ENCODE measurements around the gene KLHL42.
"Not testable (repeated sequence)": the region's sequence is repeated elsewhere in the genome, so short reads cannot be mapped to it uniquely, and the experiment has no call there.

KLHL42 gene

DNA sequence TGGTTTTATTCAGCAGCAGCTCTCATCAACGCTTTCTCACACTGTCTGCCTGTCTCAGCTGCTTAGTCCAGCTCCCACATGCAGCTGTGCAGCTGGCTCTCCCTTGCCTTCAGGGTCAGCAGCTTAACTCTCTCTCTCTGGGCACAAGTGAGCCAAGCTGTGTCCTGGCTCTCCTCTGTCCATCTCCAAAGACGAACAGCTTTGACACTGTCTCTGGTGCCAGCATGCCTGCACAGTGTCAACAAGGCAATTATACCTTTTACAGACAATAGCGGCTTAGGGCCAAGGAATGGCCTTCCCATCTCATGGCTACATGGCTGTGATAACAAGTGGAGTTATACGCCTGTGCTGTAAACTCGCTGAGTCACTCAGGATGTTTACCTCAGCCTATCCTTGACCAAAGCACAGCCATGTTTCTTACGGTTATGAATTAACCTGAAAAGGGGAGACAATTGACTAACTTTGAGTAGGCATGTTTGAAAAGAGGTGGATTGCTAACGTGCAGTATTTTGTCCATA lies 38.4 kb downstream of the KLHL42 start:
- no peak for DNase-seq

DNA sequence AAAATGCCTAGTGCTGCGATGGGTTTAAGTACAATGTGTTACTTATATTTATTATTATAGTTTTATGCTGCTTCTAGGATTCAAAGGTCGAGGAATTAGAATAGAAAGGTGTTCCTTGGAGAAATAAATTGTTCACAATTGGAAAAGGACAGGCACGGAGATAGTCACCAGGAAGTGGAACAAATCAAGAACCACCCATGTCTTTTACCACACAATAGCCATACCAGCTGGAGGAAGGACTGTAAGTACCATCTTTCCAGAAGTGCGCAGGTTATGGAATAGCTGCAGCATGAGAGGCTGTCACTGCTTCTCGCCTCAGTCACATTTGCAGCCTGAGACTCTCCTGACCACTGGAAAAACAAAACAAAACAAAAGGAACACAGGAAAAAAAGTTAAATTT lies 40.5 kb downstream of the KLHL42 start:
- no peak for DNase-seq

DNA sequence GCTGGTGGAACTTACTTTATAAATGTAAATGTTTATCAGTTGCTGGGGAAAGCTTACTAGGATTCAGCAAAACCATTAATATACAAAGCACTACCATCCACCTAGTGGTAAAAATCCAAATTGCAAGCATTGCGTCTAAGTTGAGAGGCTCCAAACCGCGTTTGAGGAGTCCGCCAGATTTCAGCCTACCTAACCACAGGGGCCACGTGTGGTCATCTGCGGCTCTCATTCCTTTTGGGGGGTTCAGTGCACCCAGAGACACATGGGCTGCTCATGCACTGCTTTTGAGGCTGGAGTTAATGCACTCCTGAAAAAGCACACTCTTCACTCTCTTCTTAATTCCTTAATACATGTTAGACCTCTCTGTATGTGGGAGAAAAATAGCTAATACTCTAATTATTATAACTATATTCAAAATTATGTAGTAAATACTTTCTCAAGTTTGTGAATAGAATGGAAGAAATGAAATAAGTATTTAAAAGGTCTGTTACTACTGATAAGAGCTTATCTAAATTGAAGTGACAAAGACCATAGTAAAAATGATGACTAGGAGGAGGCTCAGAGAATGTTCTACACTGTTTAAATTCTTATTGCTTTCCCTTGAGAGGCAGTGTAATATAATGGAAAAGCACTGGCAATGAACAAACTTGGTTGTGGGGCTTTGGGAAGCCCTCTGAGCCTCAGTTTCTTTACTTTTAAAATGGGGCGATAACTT lies 41.4 kb downstream of the KLHL42 start:
- DNase-seq: no peak

DNA sequence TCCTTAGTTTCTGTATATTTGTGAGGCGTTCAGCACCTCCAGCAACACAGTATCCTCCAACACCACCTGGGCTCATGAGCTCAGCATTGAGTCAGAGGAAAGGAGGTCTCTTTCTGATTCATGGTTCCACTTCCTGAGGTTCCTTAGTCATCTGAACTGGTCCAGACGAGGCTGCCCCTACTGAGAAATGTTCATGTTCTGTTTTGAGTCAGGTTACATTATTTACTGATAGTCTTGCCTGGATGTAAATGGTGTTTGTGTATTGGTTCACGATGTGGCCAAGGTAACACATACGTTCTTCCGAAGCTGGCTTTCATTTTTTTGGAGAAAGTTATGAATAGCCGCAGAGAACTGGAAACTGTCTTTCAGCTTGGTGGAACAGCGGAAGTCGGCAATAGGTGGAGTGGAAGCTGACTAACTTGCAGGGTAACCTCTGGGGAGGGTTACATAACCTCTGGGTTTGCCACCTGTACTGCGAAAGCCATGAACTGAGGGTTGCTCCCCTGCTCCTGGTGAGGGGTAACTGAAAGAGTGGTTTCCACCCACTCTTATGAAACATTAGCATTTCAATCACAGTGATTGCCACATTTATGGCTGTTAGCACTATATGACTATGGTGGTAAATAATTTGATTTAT lies 42.2 kb downstream of the KLHL42 start:
- DNase-seq: peak; percentile 52

DNA sequence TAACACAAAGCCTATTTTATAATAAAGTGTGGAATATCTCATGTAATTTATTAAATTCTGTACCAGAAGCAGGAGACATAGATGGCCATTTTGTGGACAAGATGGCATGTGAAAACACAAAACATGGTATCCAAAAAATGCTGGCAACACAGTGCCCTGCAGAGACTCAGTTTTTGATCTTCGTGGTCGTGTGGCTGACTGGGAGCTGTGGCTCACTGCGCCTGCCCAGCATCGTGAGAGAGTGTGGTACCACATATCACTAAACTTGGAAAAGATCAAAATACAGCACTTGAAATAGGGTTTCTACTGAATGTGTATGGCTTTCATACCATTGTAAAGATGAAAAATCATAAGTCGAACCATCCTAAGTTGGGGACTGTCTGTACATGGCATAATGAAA lies 43.0 kb downstream of the KLHL42 start:
- no peak for DNase-seq

DNA sequence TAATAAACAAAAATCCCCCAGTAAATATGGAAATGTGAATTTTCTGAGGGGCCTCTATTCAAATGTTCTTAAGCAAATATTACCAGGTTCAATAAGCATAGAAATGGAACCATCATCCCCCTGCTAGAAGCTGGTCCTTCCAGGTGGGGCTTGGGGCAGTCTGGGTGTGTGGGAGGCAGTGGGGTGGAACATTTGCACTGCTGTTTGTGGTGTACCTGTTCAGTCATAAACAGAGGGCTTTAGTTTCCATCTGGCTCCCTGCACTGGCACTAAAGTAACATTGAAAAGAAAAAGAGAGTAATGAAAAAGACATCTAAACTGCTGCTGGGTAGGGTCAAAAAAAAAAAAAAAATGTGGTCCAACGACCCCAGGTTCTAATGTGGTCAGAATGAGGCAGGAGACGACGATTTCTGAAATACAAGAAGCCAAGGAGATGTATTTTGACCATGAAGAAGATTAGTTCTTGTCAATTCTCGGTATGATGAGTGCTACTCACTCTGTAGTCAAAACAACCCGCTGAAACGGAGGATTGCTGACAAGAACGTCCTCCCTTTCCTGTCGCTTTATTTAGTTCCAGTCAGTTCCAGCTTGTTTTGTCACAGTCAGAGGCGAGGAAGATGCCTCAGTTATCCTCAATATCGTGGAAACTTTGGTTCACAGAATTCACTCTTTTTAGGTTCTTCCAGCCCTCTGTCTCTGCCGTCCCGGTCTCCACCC lies 44.3 kb downstream of the KLHL42 start:
- no peak for DNase-seq

DNA sequence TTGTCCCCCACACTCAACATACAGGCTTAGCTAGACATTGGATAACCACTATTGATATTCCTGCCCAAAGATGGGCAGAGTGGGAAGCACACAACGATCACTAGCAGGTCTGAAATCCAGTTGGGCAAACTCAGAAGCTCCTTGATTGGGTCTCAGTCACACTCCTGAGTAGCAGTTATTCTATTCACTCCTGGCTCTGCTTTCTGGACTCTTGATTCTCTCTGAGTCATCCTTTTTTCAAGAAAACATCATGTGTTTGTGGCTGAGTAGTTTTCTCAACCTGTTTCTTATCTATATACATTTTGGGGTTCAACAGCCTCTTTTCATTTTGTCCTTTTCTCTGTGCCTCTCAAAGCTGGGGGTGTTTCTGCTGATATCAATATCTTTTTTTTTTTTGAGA lies 46.0 kb downstream of the KLHL42 start:
- no peak for DNase-seq

DNA sequence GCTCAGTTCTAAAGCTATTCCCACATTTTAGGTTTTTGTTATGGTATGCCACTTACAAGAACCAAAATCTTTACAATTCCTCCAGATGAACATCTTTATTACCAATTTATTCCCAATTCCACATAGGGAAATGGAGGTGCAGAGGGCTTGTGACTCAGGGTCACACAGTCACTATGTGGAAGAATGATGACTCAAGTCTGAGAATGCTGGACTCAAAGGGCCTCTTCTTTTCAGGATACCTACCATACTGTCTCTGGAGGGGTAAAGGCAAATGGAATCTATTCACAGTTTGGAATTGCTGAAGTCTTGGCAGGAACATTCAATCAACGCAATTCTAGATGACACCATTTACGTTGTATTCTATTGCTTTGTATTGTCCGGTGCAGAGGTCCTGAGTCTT lies 48.2 kb downstream of the KLHL42 start:
- DNase-seq: no peak

DNA sequence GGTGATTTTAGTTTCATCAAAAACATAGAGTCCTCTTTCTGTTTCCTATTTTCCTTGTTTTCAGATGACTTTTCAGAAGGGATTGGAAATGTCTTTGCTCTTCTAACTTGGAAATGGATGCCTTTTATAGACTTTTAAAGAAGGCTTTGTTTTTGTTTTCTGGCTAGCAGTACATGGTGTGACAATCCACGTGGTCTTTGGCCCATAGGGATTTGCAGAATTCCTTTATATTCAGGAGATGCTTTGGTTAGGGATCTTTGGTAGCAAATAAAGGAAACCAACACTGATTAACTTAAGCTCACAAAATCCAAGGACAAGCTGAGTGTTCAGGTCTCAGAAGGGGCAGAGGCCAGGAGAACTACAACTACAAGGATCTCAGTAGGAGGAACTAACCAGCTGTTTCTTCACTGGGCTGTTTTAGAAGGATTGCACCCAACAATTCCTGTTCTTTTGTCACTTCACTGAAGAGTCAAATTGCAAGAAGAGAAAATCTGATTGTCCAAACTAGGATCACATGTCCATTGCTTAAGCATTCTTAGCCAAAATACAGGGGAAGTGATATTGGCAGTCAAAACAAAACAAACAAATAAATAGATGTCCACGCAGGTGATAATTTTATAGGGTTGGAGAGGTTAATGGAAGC lies 58.6 kb downstream of the KLHL42 start:
- no peak for DNase-seq

DNA sequence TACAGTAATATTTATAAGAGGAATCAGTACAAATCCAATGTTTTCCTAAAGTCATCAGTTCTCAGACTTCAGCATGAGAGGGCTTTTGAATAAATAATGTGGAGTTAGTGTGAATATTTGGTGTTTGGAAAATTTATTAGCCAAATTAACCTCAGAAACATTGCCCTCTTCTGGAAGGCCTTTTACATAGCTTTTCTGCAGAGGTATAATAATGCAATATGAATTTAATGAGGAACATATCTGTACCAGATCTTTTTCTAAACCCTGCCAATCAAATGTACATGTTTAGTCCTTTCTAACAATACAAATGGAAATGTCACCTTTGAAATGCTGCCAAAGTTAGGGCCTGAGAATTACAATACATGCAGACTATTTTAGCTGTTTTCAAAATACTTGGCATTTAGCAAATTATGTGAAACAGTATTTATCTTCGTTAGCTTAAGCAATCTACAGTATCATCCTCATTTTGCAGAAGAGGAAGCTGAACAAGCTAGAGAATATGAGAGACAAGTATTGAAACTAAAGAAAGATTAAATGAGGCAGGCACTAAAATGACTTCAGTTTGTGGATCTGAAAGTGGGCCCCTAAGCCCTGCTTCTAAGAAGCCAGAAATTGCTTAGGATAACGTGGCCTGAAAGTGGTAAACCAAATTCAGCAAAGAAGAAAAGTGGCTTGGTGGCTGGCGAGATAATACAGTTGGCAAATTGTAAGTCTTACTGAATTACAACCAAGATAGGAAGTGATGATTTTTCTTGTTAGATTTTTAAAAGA lies 60.4 kb downstream of the KLHL42 start:
- no peak for DNase-seq

DNA sequence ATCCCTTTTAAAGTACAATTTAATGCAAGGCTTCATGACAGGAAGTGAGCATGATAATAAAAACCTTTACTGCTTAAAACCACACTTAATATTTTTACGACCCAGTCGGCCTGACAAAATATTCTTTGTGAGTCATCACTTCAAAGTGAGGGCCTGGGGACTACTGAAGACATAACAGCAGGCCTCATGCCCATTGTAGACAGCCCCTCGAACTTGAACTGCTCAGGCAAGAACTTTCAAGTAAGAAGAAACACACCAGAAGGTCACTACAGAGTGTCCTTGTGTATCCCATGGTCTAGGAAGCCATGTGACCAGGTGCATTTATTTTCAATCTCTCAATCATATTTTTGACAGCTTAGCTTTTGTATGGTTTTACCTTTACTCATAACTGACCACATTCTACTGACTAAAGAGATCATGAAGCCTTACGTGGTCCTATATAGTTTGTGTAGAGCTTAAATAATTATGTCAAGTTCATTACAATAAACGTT lies 61.4 kb downstream of the KLHL42 start:
- no peak for DNase-seq

DNA sequence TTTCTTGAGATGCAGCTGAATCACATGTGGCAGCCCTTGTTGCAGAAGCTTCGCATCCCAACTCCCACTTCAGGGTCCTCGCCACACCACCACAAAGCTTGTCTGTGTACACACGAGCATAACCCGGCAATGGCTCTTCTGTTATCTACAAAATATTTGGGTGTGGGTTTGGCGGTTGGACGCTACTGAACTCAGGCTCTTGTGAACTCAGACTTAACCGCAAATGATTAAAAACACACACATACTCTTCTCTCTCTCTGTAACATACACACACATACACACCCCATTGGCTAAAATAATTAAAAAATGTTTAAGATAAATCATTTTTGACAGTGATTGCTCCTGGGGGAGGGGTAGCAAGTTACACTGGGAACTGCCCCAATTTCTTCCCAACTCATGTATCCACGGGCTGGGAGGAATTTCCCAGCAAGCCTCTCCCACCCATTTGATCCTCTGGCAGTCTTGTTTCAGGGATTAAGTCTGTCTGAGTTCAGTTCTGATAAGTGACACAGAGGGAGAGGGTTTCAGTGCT lies 63.7 kb downstream of the KLHL42 start:
- no peak for DNase-seq

DNA sequence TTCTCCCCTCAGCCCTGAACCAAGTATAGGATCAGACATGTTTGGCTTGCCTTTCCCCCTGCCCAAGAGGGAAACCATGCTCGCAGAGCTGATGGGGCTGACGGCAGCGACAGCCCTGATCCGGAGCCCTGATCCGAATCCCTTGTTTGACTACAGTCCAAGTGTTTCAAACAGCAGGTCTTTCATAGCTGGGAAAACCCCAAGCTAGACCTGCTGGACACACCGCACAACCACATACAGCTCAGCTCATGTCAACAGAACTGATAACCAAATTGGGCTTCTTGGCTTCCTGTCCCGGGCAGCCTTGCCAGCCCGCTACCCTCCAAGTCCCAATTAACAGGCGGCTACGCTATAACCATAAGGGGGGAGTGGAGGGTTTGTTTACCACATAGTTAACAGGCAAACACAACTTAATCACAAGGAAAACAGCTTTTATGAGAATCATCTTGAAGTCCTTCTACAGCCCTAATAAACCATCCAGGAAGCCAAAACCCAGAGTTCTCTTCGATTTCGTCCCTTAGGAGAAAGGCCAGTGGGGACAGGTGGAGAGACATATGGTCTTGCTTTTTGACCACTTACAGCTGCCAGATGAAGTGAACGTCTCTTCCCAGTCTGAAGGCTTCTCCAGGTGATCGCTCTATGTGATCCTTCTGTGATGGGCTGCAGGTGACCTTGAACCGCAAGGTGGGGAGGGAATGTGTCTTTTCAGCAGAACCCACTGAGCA lies 64.5 kb downstream of the KLHL42 start:
- DNase-seq: no peak

DNA sequence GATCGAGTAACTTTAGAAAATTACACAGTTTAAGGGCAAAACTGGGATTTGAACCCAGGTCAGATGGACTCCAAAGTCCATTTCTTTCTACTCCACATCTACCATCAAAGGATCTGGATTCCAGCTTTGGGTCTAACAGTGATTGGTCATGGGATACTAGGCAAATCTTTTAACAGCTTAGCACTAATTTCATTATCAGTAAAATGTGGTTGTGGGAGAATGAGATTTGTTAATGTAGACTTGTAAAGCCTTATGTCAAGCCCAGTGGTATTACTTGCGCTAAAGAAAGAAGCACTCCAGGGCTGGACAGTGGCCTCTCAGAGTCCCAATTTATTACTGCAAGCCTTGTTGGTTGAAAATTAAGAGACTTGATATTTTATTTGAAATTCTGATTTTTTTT lies 65.2 kb downstream of the KLHL42 start:
- DNase-seq: no peak

DNA sequence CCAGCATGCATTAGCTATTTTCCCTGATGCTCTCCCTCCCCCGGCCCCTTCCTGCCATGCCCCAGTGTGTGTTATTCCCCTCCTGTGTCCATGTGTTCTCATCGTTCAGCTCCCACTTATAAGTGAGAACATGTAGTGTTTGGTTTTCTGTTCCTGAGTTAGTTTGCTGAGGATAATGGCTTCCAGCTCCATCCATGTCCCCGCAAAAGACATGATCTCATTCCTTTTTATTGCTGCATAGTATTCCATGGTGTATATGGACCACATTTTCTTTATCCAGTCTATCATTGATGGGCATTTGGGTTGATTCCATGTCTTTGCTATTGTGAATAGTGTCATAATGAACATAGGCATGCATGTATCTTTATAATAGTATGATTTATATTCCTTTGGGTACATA lies 65.7 kb downstream of the KLHL42 start:
- not testable (repeated sequence) for DNase-seq

DNA sequence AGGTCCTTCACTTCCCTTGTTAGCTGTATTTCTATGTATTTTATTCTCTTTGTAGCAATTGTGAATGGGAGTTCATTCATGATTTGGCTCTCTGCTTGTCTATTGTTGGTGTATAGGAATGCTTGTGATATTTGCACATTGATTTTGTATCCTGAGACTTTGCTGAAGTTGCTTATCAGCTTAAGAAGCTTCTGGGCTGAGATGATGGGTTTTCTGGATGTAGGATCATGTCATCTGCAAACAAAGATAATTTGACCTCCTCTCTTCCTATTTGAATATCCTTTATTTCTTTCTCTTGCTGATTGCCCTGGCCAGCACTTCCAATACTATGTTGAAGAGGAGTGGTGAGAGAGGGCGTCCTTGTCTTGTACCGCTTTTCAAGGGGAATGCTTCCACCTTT lies 67.3 kb downstream of the KLHL42 start:
- DNase-seq: not testable (repeated sequence)

DNA sequence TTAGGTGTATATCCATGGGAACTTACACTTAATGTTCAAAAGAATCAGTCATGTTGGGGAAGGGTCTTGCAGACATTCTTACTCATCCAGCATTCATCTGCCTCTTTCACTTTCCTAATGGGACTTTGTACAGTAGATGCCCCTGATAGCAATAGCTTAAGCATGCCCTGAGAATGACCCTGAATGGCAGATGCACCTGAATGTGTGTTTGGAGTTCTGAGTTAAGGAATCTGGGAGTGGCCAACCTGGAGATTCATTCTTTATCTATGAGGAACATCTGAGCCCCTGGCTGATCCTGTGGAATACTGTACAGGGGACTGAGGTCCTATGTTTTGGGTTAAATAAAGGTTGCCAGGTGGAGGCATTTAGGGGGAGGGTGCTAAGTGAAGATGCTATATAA lies 71.3 kb downstream of the KLHL42 start:
- DNase-seq: no peak

DNA sequence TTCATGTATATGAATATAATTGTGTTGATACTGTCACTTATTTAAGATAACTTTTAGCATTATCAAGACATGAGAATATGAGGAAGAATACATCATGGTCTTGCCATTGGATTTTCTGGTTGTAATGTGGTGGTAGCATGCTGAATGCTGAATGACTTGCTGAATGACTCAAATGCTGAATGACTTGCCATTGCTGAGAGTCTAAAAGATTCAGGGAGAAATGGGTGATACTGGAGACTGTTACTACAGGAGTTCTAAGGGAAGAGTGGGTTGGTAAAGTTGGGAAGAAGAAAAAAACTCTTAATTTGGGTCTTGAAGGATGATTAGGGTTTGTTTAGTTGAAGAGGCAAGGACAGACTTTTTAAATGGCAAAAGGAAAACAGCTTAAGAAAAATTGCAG lies 72.1 kb downstream of the KLHL42 start:
- no peak for DNase-seq

Measured in stimulated activated CD4-positive, alpha-beta T cell treated with anti-CD3 and anti-CD28 coated beads, Interleukin-12 subunit alpha, Interleukin-12 subunit beta, amount 100 ng/mL, for 4 hours (primary cell).